AG04449 (cell line): ENCODE data around the gene CSNK2A1.

Source experiments
- CTCF ChIA-PET: fragments of 350-600 bp; formaldehyde crosslinking; extraction: SDS; loops from one replicate; lab custom pipeline; 2021; ENCODE audit warnings: antibody characterized with exemption; lab: Yijun Ruan, JAX
- POLR2A ChIA-PET: fragments of 400-600, 350-600 bp; formaldehyde crosslinking; extraction: SDS; loops from one replicate; lab custom pipeline; 2020; ENCODE audit warnings: antibody characterized with exemption, inconsistent platforms; lab: Yijun Ruan, JAX
- DNase-seq: peaks from one replicate; pipeline ENCODE4 v3.0.0-alpha.2; 2010; ENCODE audit warnings: low read depth, low spot score
- H3K4me3 ChIP-seq: 2 replicates; pipeline ENCODE4 v1.5.1; 2011; ENCODE audit warnings: low read depth, mild to moderate bottlenecking, control low read depth, low read length
- CTCF ChIP-seq: IDR thresholded peaks from one replicate; pipeline ENCODE4 v1.5.1; 2011; ENCODE audit warnings: mild to moderate bottlenecking, moderate library complexity, low read length, control low read depth, inconsistent platforms; ENCODE audit not compliant: insufficient read depth; ENCODE audit errors: missing control alignments

Gene CSNK2A1

GRCh38 chr20:435558-435957, 108.0 kb downstream of the CSNK2A1 start:
- H3K4me3 ChIP-seq: no peak overlapping the region
- ChIA-PET CTCF (interaction anchor here (1.2 to 1.8 kb wide), 4 partner anchors 8 to 81 kb away, joined by 4 to 8 read pairs (median 4); no protein-coding TSS in a partner anchor), POLR2A (interaction anchor here (0.9 kb wide), 2 partner anchors 11 to 27 kb away, joined by 3 read pairs; partner anchors contain the start of gene TBC1D20)
- TF ChIP-seq CTCF: no peak
- no peak for DNase-seq

- CTCF ChIA-PET: interaction anchor here (1.2 to 1.8 kb wide), 4 partner anchors 9 to 80 kb away, joined by 4 to 8 read pairs (median 4); no protein-coding TSS in a partner anchor
- no peak for DNase-seq
- H3K4me3 ChIP-seq: no peak overlapping the region
- no peak for TF ChIP-seq CTCF
- POLR2A ChIA-PET: interaction anchor here (0.9 kb wide), 2 partner anchors 12 to 28 kb away, joined by 3 read pairs; partner anchors contain the start of gene TBC1D20
Measured at GRCh38 chr20:434661-435419, 108.8 kb downstream of the CSNK2A1 start.

- ChIA-PET CTCF (interaction anchor here (1.2 to 1.8 kb wide), 3 partner anchors 9 to 79 kb away, joined by 4 to 8 read pairs (median 4); no protein-coding TSS in a partner anchor), POLR2A (no interaction called here)
- no peak for TF ChIP-seq CTCF
- H3K4me3 ChIP-seq: no peak overlapping the region
- no peak for DNase-seq
Measured at GRCh38 chr20:434221-434620, 109.4 kb downstream of the CSNK2A1 start.

- no peak for TF ChIP-seq CTCF
- ChIA-PET POLR2A (no interaction called here), CTCF (interaction anchor here (1.3 to 5.0 kb wide), 2 partner anchors 11 to 80 kb away, joined by 3 to 71 read pairs; no protein-coding TSS in a partner anchor)
- no peak for DNase-seq
- no peak overlapping the region for H3K4me3 ChIP-seq
Measured at GRCh38 chr20:433300-433975, 110.2 kb downstream of the CSNK2A1 start.

GRCh38 chr20:432677-433299, 110.8 kb downstream of the CSNK2A1 start:
- ChIA-PET CTCF (interaction anchor here (0.9 to 5.0 kb wide), 5 partner anchors 12 to 79 kb away, joined by 3 to 71 read pairs (median 3); no protein-coding TSS in a partner anchor), POLR2A (no interaction called here)
- TF ChIP-seq CTCF: no peak
- no peak for DNase-seq
- no peak overlapping the region for H3K4me3 ChIP-seq
